ENCODE results near the gene CXorf65.

GRCh38 chrX:71118032-71118984 lies 11.8 kb upstream of the CXorf65 start, which contains the start of gene MED12:
- TF ChIP-seq CTCF (IDR thresholded peaks at IDR 0.05), result no peak
- no peak for TF ChIP-seq POLR2A (IDR thresholded peaks at IDR 0.05)
